Muscle of leg (tissue), 11 donors: ENCODE data around the gene PTRH2. TPM values are rescaled to one million over a fixed set of nuclear protein-coding genes. Genes with fewer than 3 reads are reported as not detected.

ENCODE experiments used
- DNase-seq: peaks from one replicate; pipeline ENCODE4 v3.0.0; 2013
- H3K27ac ChIP-seq: one replicate; pipeline ENCODE4 v1.5.1; 2013; ENCODE audit warnings: mild to moderate bottlenecking, low read length, control low read depth
- H3K27me3 ChIP-seq: one replicate; pipeline ENCODE4 v1.6.1; 2013; ENCODE audit warnings: low read length; ENCODE audit not compliant: control insufficient read depth, insufficient read depth
- H3K36me3 ChIP-seq: one replicate; pipeline ENCODE4 v1.6.1; 2013; ENCODE audit warnings: low read length; ENCODE audit not compliant: control insufficient read depth, insufficient read depth
- H3K4me1 ChIP-seq: one replicate; pipeline ENCODE4 v1.6.1; 2013; ENCODE audit warnings: low read length; ENCODE audit not compliant: control insufficient read depth, insufficient read depth
- H3K4me3 ChIP-seq: one replicate; pipeline ENCODE4 v1.5.1; 2013; ENCODE audit warnings: low read length, control low read depth
- H3K9me3 ChIP-seq: replicated peaks from 2 replicates; pipeline ENCODE4 v1.6.1; 2013; ENCODE audit warnings: low read depth, low read length; ENCODE audit not compliant: control insufficient read depth
- WGBS: methylation state at CpG from one replicate; pipeline ENCODE4 v1.1.5; 2013; ENCODE audit warnings: missing lambda C conversion rate; ENCODE audit not compliant: insufficient coverage; 5-methylcytosine and 5-hydroxymethylcytosine counted together
- polyA plus RNA-seq, 8 donors: library from polyadenylated mRNA; unstranded; fragments of 120-200 nt; gene quantifications; one replicate each; pipeline versions ENCODE4 v1.2.1 to v1.2.3, GENCODE V29; 2013; ENCODE audit warnings: inconsistent platforms in 1 of 8, low replicate concordance in 1 of 8; ENCODE audit not compliant: insufficient read length in 8 of 8, insufficient read depth in 1 of 8
- total RNA-seq: library from RNA; stranded (reverse); fragments of 120-200 nt; gene quantifications from one replicate; pipeline ENCODE4 v1.2.4, GENCODE V29; 2013

Gene PTRH2
- total and polyA plus RNA-seq, 9 donors: 10.9 to 20.1 (median 16.1) TPM

GRCh38 chr17:59699218-59699617, 8.0 kb downstream of the PTRH2 start:
- Histone ChIP-seq H3K36me3 (peaks cover 46% of the 10 kb centered on the region), H3K4me1 (no peaks in the 10 kb centered on the region)

GRCh38 chr17:59698143-59698542, 9.1 kb downstream of the PTRH2 start:
- no peaks in the 10 kb centered on the region for H3K27me3 ChIP-seq
- no peaks in the 10 kb centered on the region for H3K4me1 ChIP-seq
- H3K4me3 ChIP-seq: no peak overlapping the region
- no CpG with 5 or more reads among the region's 4 CpGs for WGBS
- no peaks in the 10 kb centered on the region for H3K9me3 ChIP-seq
- no peak overlapping the region for H3K27ac ChIP-seq
- no peak for DNase-seq
- H3K36me3 ChIP-seq: peaks cover 53% of the 10 kb centered on the region

More at GRCh38 chr17:59699218-59699617, 8.0 kb downstream of the PTRH2 start:
- 100% methylated on average over 2 of the region's 7 CpGs for WGBS
- Histone ChIP-seq H3K9me3 (no peaks in the 10 kb centered on the region), H3K27ac (no peak overlapping the region), H3K4me3 (no peak overlapping the region), H3K27me3 (no peaks in the 10 kb centered on the region)
- DNase-seq: no peak

GRCh38 chr17:59696682-59697277, 10.4 kb downstream of the PTRH2 start:
- 40% methylated on average over 1 of the region's 2 CpGs for WGBS

GRCh38 chr17:59695945-59696681, 11.1 kb downstream of the PTRH2 start:
- Histone ChIP-seq H3K9me3 (no peaks in the 10 kb centered on the region), H3K27ac (no peak overlapping the region), H3K4me3 (no peak overlapping the region), H3K27me3 (no peaks in the 10 kb centered on the region), H3K36me3 (peaks cover 65% of the 10 kb centered on the region), H3K4me1 (no peaks in the 10 kb centered on the region)
- DNase-seq: no peak
- WGBS: no CpG with 5 or more reads among the region's 3 CpGs

More at GRCh38 chr17:59696682-59697277, 10.4 kb downstream of the PTRH2 start:
- H3K4me3 ChIP-seq: no peak overlapping the region
- no peak overlapping the region for H3K27ac ChIP-seq
- H3K27me3 ChIP-seq: no peaks in the 10 kb centered on the region
- peaks cover 61% of the 10 kb centered on the region for H3K36me3 ChIP-seq
- no peak for DNase-seq
- H3K9me3 ChIP-seq: no peaks in the 10 kb centered on the region
- H3K4me1 ChIP-seq: no peaks in the 10 kb centered on the region

GRCh38 chr17:59694344-59694743, 12.9 kb downstream of the PTRH2 start:
- Histone ChIP-seq H3K27me3 (no peaks in the 10 kb centered on the region), H3K27ac (no peak overlapping the region), H3K36me3 (peaks cover 64% of the 10 kb centered on the region), H3K4me3 (no peak overlapping the region), H3K9me3 (no peaks in the 10 kb centered on the region), H3K4me1 (no peaks in the 10 kb centered on the region)
- DNase-seq: no peak
- WGBS: no CpG with 5 or more reads among the region's 2 CpGs

- H3K9me3 ChIP-seq: no peaks in the 10 kb centered on the region
- H3K4me3 ChIP-seq: no peak overlapping the region
- H3K27ac ChIP-seq: no peak overlapping the region
- H3K4me1 ChIP-seq: no peaks in the 10 kb centered on the region
- no peaks in the 10 kb centered on the region for H3K27me3 ChIP-seq
- peaks cover 57% of the 10 kb centered on the region for H3K36me3 ChIP-seq
- 94% methylated on average over 3 of the region's 7 CpGs for WGBS
- DNase-seq: no peak
Measured at GRCh38 chr17:59693582-59693981, 13.6 kb downstream of the PTRH2 start.

- peak; percentile 77 for DNase-seq
- no CpG with 5 or more reads among the region's 2 CpGs for WGBS
- H3K4me3 ChIP-seq: no peak overlapping the region
- no peaks in the 10 kb centered on the region for H3K27me3 ChIP-seq
- H3K9me3 ChIP-seq: no peaks in the 10 kb centered on the region
- no peak overlapping the region for H3K27ac ChIP-seq
- H3K36me3 ChIP-seq: peaks cover 45% of the 10 kb centered on the region
- no peaks in the 10 kb centered on the region for H3K4me1 ChIP-seq
Measured at GRCh38 chr17:59688496-59688895, 18.7 kb downstream of the PTRH2 start.

GRCh38 chr17:59688008-59688407, 19.2 kb downstream of the PTRH2 start:
- no CpG with 5 or more reads among the region's 1 CpG for WGBS
- Histone ChIP-seq H3K4me3 (no peak overlapping the region), H3K27ac (no peak overlapping the region), H3K4me1 (no peaks in the 10 kb centered on the region), H3K27me3 (no peaks in the 10 kb centered on the region), H3K36me3 (peaks cover 46% of the 10 kb centered on the region), H3K9me3 (no peaks in the 10 kb centered on the region)
- no peak for DNase-seq

- H3K4me3 ChIP-seq: no peak overlapping the region
Measured at GRCh38 chr17:59684967-59685366, 22.3 kb downstream of the PTRH2 start.

GRCh38 chr17:59683283-59683682, 23.9 kb downstream of the PTRH2 start:
- DNase-seq: no peak
- Histone ChIP-seq H3K4me3 (no peak overlapping the region), H3K27ac (no peak overlapping the region)

More at GRCh38 chr17:59684967-59685366, 22.3 kb downstream of the PTRH2 start:
- 90% methylated on average over 4 of the region's 6 CpGs for WGBS
- Histone ChIP-seq H3K9me3 (no peaks in the 10 kb centered on the region), H3K36me3 (peaks cover 52% of the 10 kb centered on the region), H3K4me1 (no peaks in the 10 kb centered on the region), H3K27me3 (no peaks in the 10 kb centered on the region), H3K27ac (no peak overlapping the region)
- no peak for DNase-seq

More at GRCh38 chr17:59683283-59683682, 23.9 kb downstream of the PTRH2 start:
- Histone ChIP-seq H3K27me3 (no peaks in the 10 kb centered on the region), H3K4me1 (no peaks in the 10 kb centered on the region), H3K36me3 (peaks cover 59% of the 10 kb centered on the region), H3K9me3 (no peaks in the 10 kb centered on the region)
